GM18498 (cell line): ENCODE measurements around the gene DNAJC25.
A peak's percentile ranks its signal among the peaks of the same experiment; 100 is the strongest.
"Not testable (repeated sequence)": the region's sequence is repeated elsewhere in the genome, so short reads cannot be mapped to it uniquely, and the experiment has no call there.

Experiments used
- ATAC-seq: cut with Tn5 transposase; IDR thresholded peaks from one replicate; pipeline ENCODE4 v1.9.1; 2021; ENCODE audit warnings: mild to moderate bottlenecking, moderate library complexity; ENCODE audit not compliant: unreplicated experiment

DNAJC25 gene

DNA sequence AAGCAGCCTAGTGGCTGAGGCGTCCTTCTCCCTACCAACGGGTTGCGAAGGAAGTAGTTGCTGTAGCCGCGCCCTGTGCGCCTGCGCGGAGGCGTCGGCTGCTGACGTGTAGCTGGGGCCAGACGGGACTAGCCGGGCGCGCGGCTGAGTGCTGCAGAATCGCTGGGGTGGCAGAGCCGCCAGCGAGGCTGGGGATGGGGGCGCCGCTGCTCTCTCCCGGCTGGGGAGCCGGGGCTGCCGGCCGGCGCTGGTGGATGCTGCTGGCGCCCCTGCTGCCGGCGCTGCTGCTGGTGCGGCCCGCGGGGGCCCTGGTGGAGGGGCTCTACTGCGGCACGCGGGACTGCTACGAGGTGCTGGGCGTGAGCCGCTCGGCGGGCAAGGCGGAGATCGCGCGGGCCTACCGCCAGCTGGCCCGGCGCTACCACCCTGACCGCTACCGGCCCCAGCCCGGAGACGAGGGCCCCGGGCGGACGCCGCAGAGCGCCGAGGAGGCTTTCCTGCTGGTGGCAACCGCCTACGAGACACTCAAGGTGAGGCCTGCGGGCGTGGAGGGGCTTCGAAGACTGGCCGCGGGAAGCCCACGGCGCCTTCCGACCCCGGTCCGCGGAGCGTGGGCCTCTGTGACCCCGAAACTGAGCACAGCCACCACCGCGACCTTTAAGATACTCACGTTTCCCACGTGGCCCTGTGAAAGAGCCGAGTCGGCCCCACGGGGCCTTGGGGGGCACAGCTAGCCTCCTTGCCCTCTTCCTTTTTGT, at the start of gene DNAJC25:
Gene DNAJC25, plus strand, starts transcription at position 121 of the 758 bp plus-strand sequence. Its CDS starts 74 bp downstream, at position 195.
- ATAC-seq: peak; percentile 96

DNA sequence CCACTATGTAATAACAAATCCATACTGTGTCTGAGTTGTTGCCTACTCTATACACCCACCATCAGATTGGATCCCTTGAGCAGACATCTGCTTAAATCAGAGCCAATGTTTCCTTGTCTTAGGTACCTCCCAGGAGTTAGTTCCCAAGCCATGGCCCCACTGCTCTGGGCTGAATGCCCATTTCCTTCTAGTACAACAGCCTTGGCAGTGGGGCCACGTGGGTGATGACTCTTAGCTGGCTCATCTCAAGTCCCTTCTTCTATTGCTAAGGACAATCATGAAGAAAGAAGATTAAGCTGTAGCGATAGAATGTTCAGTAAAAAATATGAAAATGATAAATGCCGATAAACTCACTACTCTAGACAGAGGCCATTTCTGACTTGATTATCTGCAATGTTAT, 48.2 kb upstream of the DNAJC25 start:
- ATAC-seq: no peak

GRCh38 chr9:111586378-111586777, 44.8 kb upstream of the DNAJC25 start:
- ATAC-seq: no peak

GRCh38 chr9:111588846-111589245, 42.3 kb upstream of the DNAJC25 start:
- no peak for ATAC-seq

GRCh38 chr9:111597852-111598732, 33.0 kb upstream of the DNAJC25 start:
- ATAC-seq: peak; percentile 61

- peak; percentile 7 for ATAC-seq
These were observed 32.4 kb upstream of the DNAJC25 start for GRCh38 chr9:111598733-111599091.

DNA sequence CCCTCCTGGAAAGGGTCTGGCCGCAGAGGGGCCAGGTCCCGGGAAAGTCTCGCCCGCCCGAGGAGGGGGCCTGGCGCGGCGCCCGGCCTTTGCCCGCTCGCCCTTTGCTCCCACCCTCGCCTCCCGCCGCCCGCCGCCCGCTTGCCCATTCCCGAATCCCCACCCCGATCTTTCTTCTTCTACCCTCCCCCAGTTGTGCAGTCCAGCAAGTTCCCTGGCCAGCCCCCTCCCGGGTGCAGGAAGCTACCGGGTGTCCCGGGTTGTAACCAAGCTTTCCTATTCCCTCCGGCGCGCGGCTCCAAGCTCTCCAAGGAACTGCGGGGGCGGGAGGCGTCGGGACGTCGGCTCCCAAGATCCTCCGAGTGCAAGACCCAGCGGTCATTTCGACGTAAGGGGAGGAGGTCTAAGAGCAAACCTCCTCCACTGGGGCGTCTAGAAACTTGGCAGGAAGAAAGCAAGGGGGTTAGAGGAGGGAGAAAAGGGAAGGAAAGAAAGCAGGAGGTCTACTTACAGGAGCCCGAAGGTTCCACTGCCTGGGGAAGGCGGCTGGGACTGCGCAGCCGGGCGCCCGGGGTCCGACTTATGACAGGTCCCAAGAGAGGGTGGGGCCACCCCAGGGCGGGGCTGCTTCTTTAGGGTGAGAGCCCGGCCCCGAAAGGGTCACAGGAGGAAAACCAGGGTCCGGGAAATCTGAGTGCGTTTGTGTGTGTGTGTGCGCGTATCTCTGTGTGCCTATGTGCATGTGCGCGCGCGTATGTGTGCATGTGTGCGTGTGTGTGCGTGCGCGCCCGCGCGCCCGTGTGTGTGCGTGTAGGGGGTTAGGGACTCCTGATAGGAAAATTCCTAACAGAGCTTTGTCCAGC, 31.8 kb upstream of the DNAJC25 start, which contains the start of gene PTGR1:
Gene PTGR1, minus strand, starts transcription at position 556 of the 863 bp plus-strand sequence. CDS start 2,225 bp downstream, outside the sequence.
- no peak for ATAC-seq

DNA sequence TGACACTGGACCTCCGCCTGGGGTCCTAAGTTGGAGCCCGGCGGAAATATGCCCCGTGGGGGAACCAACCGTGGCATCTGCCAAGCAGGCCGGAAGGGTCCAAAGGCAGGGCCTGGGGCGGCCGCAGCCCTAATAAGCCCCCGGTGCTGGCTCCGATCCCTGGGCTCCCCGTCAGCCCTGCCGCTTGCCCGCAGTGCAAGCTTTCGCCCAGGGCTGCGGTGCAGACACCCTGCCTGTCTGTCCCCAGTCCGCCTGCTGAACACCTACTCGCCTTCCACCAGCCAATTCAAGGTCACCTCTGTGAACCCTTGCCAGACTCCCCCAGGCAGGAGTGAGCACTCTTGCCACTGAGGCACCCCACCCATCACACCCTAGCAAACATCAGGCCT, 31.2 kb upstream of the DNAJC25 start:
- ATAC-seq: no peak

DNA sequence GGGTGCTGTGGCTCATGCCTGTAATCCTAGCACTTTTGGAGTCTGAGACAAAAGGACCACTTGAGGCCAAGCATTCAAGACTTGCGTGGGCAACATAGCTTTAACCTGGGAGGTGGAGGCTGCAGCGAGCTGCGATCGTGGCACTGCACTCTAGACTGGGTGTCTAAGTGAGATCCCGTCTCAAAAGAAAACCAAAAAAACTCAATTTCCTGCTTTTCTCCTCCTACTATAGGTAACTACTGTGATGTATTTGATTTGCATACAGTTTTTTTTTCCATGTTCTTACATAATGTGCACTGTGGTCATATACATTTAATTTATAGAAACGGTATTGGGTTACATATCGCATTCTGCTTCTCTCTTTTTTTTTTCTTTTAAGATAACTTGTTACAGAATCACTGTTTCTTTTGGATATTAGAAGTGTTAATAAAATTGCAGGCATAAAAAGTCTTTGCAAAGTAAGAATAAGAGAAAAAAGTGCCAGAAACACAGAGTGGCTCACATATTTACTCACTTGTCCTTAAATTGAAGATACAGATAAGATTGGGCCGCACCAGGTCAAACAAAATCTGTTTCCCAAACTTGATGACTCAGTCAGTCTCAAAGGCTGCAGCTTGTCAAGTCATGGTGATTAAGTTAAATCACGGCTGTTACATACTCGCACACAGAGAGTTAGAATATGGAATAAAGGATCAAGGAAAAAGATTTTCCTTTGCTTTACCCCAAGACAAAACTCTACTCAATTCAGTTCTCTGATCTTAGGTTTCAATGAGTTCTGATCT, 29.7 kb upstream of the DNAJC25 start:
- ATAC-seq: no peak

DNA sequence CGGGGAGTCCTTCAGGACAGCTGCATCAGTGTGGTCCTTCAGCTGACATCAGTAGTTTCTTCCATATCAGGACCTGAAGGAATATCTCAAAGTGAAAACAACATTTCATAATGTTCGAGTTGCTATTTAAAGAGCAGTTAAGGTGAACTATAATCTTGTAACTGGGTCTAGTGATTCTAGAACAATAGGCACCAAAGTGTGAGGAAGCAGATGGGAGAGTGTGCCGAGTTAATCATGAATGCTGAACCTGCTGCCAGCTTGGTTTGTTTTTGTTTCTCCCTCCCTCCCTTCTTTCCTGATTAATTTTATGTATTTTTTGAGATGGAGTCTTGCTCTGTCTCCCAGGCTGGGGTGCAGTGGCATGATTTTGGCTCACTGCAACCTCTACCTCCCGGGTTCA, 28.1 kb upstream of the DNAJC25 start:
- no peak for ATAC-seq

DNA sequence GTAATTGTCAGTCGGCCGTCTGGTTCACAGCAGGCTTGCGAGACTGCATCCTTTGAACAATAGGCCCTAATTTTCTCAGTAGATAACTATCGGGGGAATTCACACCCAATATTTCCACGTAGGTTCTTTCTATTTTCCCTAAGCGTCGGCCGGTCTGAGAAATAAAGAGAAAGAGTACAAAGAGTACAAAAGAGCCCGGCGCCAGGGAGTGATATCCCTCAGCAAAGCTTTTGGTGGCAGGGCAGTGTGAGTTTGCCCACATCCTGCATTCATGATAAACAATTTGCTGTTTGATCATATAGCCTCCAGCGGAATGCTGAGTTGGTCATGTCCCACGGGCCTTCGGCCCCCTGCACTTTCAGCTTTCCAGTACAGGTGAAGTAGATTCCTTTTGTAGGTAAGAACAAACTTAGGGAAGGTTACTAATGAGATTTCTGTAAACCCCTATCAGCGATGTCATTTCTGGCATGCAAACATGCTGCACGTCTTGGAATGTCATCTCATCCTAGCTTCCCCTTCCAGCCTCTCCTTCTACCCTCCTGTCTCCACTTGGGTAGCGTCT, 27.0 kb upstream of the DNAJC25 start:
- no peak for ATAC-seq

DNA sequence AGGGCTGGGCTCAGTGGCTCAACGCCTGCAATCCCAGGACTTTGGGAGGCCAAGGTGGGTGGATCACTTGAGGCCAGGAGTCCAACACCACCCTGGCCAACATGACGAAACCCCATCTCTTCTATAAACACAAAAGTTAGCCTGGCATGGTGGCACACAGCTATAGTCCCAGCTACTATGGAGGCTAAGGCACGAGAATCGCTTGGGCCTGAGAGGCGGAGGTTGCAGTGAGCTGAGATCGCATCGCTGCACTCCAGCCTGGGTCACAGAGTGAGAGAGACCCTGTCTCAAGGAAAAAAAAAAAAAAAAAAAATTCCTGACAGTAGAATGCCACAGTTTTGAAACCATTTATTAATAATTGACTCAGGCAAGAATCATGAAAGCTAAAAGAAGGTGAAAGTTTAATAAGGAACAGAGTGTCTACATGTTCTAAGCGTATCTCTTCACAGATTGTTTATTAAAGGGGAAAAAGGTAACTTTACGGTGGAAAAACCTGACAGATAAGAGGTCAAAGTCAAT, 26.0 kb upstream of the DNAJC25 start:
- ATAC-seq: no peak

- ATAC-seq: no peak
These were observed 21.0 kb upstream of the DNAJC25 start for GRCh38 chr9:111610149-111610548.

DNA sequence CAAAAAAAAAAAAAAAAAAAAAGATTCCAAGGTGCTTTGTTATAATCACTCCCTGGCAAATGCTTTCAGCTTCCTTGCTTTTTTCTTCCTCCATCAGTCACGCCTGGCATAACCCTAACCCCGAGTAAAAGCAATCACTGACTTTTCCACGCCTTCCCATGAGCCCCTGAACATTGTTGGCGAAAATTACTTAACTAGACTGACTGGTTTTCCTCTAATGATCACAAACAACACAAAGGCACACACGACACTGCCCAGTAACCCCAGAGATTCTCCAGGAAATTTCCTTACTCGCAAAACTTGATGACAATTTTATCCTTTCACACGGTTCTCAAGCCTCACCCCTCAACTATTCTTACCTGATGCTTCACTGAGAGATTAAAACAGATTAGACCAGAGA, 20.3 kb upstream of the DNAJC25 start:
- ATAC-seq: no peak

DNA sequence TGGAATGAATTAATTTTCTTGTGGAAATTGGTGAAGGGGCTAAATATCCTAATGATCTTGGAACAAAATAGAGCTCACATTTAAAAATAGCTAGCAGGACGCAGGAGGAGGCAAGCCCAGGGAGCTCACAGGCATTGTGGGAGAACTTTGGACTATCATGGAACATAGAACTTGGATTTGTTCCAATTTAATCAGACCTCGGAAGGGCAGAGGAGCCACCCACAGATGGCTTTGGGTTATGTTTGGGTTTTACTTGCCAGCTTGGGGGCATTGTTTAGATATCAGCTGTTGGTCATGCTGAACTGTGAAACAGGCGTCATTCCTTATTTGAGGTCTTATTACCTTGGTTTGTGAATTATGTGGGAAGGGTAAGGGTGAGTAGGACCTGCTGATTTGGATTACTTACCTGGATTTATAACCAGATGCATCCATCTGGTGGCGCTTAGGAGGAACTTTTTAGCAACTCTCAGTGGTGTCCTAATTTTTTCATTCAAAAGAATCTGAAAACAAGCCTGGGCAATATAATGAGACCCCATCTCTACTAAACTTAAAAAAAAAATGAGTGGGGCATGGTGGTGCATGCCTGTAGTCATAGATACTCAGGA, 17.6 kb upstream of the DNAJC25 start:
- no peak for ATAC-seq

- ATAC-seq: no peak
These were observed 15.2 kb upstream of the DNAJC25 start for GRCh38 chr9:111615928-111616327.

DNA sequence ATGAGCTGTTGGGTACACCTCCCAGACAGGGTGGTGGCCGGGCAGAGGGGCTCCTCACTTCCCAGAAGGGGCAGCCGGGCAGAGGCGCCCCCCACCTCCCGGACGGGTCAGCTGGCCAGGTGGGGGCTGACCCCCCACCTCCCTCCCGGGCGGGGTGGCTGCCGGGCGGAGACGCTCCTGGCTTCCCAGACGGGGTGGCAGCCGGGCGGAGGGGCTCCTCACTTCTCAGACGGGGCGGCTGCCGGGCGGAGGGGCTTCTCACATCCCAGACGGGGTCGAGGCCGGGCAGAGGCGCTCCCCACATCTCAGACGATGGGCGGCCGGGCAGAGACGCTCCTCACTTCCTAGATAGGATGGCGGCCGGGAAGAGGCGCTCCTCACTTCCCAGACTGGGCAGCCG, 13.8 kb upstream of the DNAJC25 start:
- ATAC-seq: not testable (repeated sequence)

- ATAC-seq: peak; percentile 74
These were observed 9.1 kb upstream of the DNAJC25 start for GRCh38 chr9:111621895-111622480.

- no peak for ATAC-seq
These were observed 8.5 kb upstream of the DNAJC25 start for GRCh38 chr9:111622626-111623025.
